Dermis microvascular lymphatic vessel endothelial cell (primary cell): Measurements from ENCODE around the gene ITLN1. TPM values are rescaled to one million over a fixed set of nuclear protein-coding genes. Genes with fewer than 3 reads are reported as not detected.
A peak's percentile ranks its signal among the peaks of the same experiment; 100 is the strongest.

ENCODE experiments used
- DNase-seq, 2 donors: peaks; one replicate each; pipeline versions ENCODE4 v3.0.0 to v3.0.0-alpha.2; 2010; ENCODE audit warnings: low read depth in 2 of 2
- total RNA-seq: library from RNA; depleted of rRNA; stranded (reverse); fragments of >200 nt; gene quantifications from 2 replicates; pipeline ENCODE4 v1.2.1, GENCODE V29; 2014

ITLN1 gene
- total RNA-seq, 1 donor from 2014 or later: not detected

- DNase-seq: no peak
These were observed 26.5 kb downstream of the ITLN1 start for GRCh38 chr1:160858507-160858906.

GRCh38 chr1:160858097-160858496, 26.9 kb downstream of the ITLN1 start:
- DNase-seq: no peak

- DNase-seq: no peak
These were observed 29.6 kb downstream of the ITLN1 start for GRCh38 chr1:160855181-160855981.

- no peak for DNase-seq
These were observed 31.2 kb downstream of the ITLN1 start for GRCh38 chr1:160853754-160854153.

- DNase-seq: no peak
These were observed 32.0 kb downstream of the ITLN1 start for GRCh38 chr1:160853014-160853413.

GRCh38 chr1:160850993-160851392, 34.0 kb downstream of the ITLN1 start:
- DNase-seq: no peak

- no peak for DNase-seq
These were observed 34.4 kb downstream of the ITLN1 start for GRCh38 chr1:160850541-160850940.

GRCh38 chr1:160846281-160846680, 38.7 kb downstream of the ITLN1 start:
- no peak for DNase-seq

GRCh38 chr1:160844447-160845232, 40.3 kb downstream of the ITLN1 start:
- DNase-seq: no peak

GRCh38 chr1:160841079-160841478, 43.9 kb downstream of the ITLN1 start:
- DNase-seq: no peak

GRCh38 chr1:160839746-160840145, 45.2 kb downstream of the ITLN1 start:
- DNase-seq: no peak

- DNase-seq: no peak
These were observed 46.1 kb downstream of the ITLN1 start for GRCh38 chr1:160838888-160839287.

GRCh38 chr1:160837558-160838205, 47.3 kb downstream of the ITLN1 start:
- no peak for DNase-seq

- no peak for DNase-seq
These were observed 47.9 kb downstream of the ITLN1 start for GRCh38 chr1:160836981-160837557.

- no peak for DNase-seq
These were observed 48.4 kb downstream of the ITLN1 start for GRCh38 chr1:160836561-160836960.

- DNase-seq: no peak
These were observed 49.2 kb downstream of the ITLN1 start for GRCh38 chr1:160835751-160836150.

GRCh38 chr1:160834945-160835565, 49.9 kb downstream of the ITLN1 start:
- peak; percentile 32 to 66 for DNase-seq

GRCh38 chr1:160830321-160831153, 54.4 kb downstream of the ITLN1 start:
- DNase-seq: peak; percentile 22 to 55

GRCh38 chr1:160829766-160830165, 55.2 kb downstream of the ITLN1 start:
- DNase-seq: no peak

- no peak for DNase-seq
These were observed 57.6 kb downstream of the ITLN1 start for GRCh38 chr1:160827418-160827817.

GRCh38 chr1:160826546-160826945, 58.4 kb downstream of the ITLN1 start:
- DNase-seq: no peak
